ENCODE data around the gene TRPC1.

- TF ChIP-seq POLR2A (IDR thresholded peaks at IDR 0.05; ENCODE audit: low read depth, low read length): no peak
- TF ChIP-seq POLR2AphosphoS5 (IDR thresholded peaks at IDR 0.05; ENCODE audit: low read depth, low read length): no peak
- TF ChIP-seq POU2F2 (IDR thresholded peaks at IDR 0.05; ENCODE audit: low read depth, low read length): no peak
Measured at GRCh38 chr3:142777927-142778326, 54.1 kb downstream of the TRPC1 start.

Data from GM12891 (cell line).